ENCODE data around the gene REX1BD.

- TF ChIP-seq CTCF (IDR thresholded peaks at IDR 0.05) (no peak), POLR2A (IDR thresholded peaks at IDR 0.05) (no peak)
Measured at GRCh38 chr19:18577365-18577914, 11.2 kb upstream of the REX1BD start.

Measured in heart left ventricle (tissue), 13 donors.